K562 (cell line): ENCODE data around the gene FOXJ2. TPM values are rescaled to one million over a fixed set of nuclear protein-coding genes. Genes with fewer than 3 reads are reported as not detected.

Source experiments
- CBX8 ChIP-seq: fragments of 200-600 bp; sonication (generic); IDR thresholded peaks from 2 replicates; pipeline ENCODE4 v1.6.1; 2012; ENCODE audit warnings: borderline replicate concordance, mixed run types, low read depth, mild to moderate bottlenecking, moderate library complexity, mixed read lengths, low read length, control low read depth, inconsistent platforms; ENCODE audit not compliant: poor library complexity, severe bottlenecking; ENCODE audit errors: extremely low read depth
- CHD1 ChIP-seq: fragments of 200-600 bp; sonication (generic); IDR thresholded peaks from one replicate; pipeline ENCODE4 v1.6.1; 2012; ENCODE audit warnings: mild to moderate bottlenecking, moderate library complexity, low read length, inconsistent platforms
- ESRRA ChIP-seq: fragments of 450-650 bp; IDR thresholded peaks from 2 replicates; pipeline ENCODE4 v1.6.1; 2014; ENCODE audit warnings: low read depth, mild to moderate bottlenecking, moderate library complexity, borderline replicate concordance
- SAFB ChIP-seq: fragments of 200-400 bp; formaldehyde crosslinking; IDR thresholded peaks from 2 replicates; pipeline ENCODE4 v1.6.1; 2017; ENCODE audit warnings: low read depth, low read length, borderline replicate concordance
- SRSF9 ChIP-seq: fragments of 200-400 bp; formaldehyde crosslinking; IDR thresholded peaks from 2 replicates; pipeline ENCODE4 v1.6.1; 2017; ENCODE audit warnings: low read depth, low read length, borderline replicate concordance
- YY1 ChIP-seq, 3 experiments: IDR thresholded peaks; 2 replicates each; pipeline ENCODE4 v1.6.1; 2011; ENCODE audit warnings: low read length in 2 of 3, mild to moderate bottlenecking in 2 of 3, moderate library complexity in 2 of 3, borderline replicate concordance in 1 of 3, control low read depth in 1 of 3, low read depth in 1 of 3; ENCODE audit not compliant: insufficient read depth in 3 of 3, insufficient replicate concordance in 2 of 3, control insufficient read depth in 1 of 3, insufficient read length in 1 of 3; ENCODE audit errors: extremely low read depth in 1 of 3
- polyA plus RNA-seq, 8 experiments: library from polyadenylated mRNA; depleted of rRNA in 4 of 8; stranded (reverse) in 5 of 8; unstranded in 3 of 8; fragments of >200 nt; fragmentation: Nextera tagmentation in 2 of 8; fragmentation: Illumina TruSeq in 1 of 8; extraction: Ambion mirVana in 2 of 8; extraction: Trizol in 1 of 8; gene quantifications; 2 replicates each; pipeline versions ENCODE4 v1.2.1 to v1.2.3, GENCODE V29; 2011 to 2014; ENCODE audit warnings: inconsistent platforms in 1 of 8, missing spikeins in 1 of 8
- total RNA-seq, 7 experiments: library from RNA; depleted of rRNA in 6 of 7; stranded (reverse); fragments of >200 nt in 6 of 7; fragmentation: Illumina TruSeq in 2 of 7; extraction: Trizol in 2 of 7; gene quantifications; 2 replicates each; pipeline versions ENCODE4 v1.2.1 to v1.2.3, GENCODE V29; 2011 to 2021; ENCODE audit warnings: low replicate concordance in 1 of 7
- TF ChIP-seq, protein P1 (sequence below): fragments of 250-450 bp; sonication (Bioruptor Pico); IDR thresholded peaks from 2 replicates; pipeline ENCODE4 v1.5.0; 2021; ENCODE audit warnings: mild to moderate bottlenecking, borderline replicate concordance
- TF ChIP-seq, protein P2 (sequence below): sonication (generic); formaldehyde crosslinking; IDR thresholded peaks from 2 replicates; pipeline ENCODE4 v1.9.0; 2022; ENCODE audit warnings: mild to moderate bottlenecking, missing genetic modification reagents
- TF ChIP-seq, protein P3 (sequence below): fragments of 450-650 bp; IDR thresholded peaks from 2 replicates; pipeline ENCODE4 v1.7.0; 2016; ENCODE audit warnings: borderline replicate concordance
- TF ChIP-seq, protein P4 (sequence below): fragments of 450-650 bp; IDR thresholded peaks from 2 replicates; pipeline ENCODE4 v1.6.1; 2016; ENCODE audit warnings: borderline replicate concordance

The FOXJ2 gene
- total and polyA plus RNA-seq, 9 of the 15 experiments (the other 6 are each of a cell fraction or from before 2014, with no cell fraction given): 1.0 to 7.5 (median 2.4) TPM

DNA sequence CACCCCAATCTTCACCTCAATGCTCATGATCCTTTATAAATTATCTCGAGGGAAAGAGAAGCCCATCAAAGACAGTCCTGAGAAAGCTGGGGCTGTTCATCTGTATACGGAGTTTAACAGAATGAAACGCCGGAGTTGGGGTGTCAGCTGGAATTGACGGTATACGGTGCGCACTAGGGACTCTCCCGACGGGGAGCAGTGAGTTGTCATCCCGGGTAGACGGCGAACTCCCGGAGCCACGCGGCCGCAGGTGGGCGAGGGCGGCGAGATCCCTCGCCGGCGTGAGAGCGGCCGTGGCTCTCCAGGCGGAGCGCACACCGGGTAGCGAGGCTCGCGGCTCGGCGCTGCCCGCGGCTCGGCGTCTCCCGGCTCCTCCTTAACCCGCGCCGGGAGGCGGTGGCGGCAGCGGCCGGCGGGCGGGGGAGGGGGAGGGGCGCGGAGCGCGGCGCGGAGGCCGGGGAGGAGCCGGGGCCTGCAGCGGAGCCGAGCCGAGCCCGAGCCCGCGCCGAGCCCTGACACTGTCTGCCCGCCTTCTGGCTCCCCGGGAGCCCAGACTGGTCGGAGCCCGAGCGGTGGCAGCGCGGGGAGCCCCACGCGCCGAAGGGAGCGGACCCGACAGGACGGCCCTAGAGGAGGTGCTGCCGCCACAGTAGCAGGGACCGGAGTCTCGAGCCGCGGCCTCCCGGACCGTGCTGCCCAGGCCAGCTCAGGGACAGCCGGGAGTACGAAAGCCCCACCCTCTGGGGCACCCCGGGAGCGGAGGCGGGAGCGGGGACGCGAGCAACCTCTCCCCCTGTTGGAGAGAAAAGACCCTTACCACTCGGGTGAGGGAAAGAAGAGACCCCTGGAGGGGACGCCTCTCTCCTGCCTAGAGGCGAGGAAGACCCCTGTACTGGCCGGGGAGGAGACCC, at the start of gene FOXJ2 (continued):
- TF ChIP-seq YY1 (IDR thresholded peaks at IDR 0.05; ENCODE audit: borderline replicate concordance in 1 of 3, control insufficient read depth in 1 of 3, extremely low read depth in 1 of 3, insufficient read depth in 3 of 3, insufficient read length in 1 of 3, insufficient replicate concordance in 2 of 3, low read depth in 1 of 3, low read length in 2 of 3): peak in 2 of 3 experiments; percentile 16 to 24
- TF ChIP-seq, protein P1, sequence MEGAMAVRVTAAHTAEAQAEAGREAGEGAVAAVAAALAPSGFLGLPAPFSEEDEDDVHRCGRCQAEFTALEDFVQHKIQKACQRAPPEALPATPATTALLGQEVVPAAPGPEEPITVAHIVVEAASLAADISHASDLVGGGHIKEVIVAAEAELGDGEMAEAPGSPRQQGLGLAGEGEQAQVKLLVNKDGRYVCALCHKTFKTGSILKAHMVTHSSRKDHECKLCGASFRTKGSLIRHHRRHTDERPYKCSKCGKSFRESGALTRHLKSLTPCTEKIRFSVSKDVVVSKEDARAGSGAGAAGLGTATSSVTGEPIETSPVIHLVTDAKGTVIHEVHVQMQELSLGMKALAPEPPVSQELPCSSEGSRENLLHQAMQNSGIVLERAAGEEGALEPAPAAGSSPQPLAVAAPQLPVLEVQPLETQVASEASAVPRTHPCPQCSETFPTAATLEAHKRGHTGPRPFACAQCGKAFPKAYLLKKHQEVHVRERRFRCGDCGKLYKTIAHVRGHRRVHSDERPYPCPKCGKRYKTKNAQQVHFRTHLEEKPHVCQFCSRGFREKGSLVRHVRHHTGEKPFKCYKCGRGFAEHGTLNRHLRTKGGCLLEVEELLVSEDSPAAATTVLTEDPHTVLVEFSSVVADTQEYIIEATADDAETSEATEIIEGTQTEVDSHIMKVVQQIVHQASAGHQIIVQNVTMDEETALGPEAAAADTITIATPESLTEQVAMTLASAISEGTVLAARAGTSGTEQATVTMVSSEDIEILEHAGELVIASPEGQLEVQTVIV (CRISPR knock-in tag): no peak
- TF ChIP-seq, protein P2, sequence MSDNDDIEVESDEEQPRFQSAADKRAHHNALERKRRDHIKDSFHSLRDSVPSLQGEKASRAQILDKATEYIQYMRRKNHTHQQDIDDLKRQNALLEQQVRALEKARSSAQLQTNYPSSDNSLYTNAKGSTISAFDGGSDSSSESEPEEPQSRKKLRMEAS (CRISPR knock-in tag): 0 out of 2 replicates have a peak, but pooled peaks have one; percentile 2
- no peak for TF ChIP-seq SAFB
- TF ChIP-seq SRSF9: no peak
- TF ChIP-seq ESRRA: peak; percentile 29; the same call in 1 of the 2 replicates
- TF ChIP-seq, protein P3, sequence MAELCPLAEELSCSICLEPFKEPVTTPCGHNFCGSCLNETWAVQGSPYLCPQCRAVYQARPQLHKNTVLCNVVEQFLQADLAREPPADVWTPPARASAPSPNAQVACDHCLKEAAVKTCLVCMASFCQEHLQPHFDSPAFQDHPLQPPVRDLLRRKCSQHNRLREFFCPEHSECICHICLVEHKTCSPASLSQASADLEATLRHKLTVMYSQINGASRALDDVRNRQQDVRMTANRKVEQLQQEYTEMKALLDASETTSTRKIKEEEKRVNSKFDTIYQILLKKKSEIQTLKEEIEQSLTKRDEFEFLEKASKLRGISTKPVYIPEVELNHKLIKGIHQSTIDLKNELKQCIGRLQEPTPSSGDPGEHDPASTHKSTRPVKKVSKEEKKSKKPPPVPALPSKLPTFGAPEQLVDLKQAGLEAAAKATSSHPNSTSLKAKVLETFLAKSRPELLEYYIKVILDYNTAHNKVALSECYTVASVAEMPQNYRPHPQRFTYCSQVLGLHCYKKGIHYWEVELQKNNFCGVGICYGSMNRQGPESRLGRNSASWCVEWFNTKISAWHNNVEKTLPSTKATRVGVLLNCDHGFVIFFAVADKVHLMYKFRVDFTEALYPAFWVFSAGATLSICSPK: no peak
- TF ChIP-seq CHD1: peak; percentile 78
- TF ChIP-seq CBX8: no peak
- TF ChIP-seq, protein P4, sequence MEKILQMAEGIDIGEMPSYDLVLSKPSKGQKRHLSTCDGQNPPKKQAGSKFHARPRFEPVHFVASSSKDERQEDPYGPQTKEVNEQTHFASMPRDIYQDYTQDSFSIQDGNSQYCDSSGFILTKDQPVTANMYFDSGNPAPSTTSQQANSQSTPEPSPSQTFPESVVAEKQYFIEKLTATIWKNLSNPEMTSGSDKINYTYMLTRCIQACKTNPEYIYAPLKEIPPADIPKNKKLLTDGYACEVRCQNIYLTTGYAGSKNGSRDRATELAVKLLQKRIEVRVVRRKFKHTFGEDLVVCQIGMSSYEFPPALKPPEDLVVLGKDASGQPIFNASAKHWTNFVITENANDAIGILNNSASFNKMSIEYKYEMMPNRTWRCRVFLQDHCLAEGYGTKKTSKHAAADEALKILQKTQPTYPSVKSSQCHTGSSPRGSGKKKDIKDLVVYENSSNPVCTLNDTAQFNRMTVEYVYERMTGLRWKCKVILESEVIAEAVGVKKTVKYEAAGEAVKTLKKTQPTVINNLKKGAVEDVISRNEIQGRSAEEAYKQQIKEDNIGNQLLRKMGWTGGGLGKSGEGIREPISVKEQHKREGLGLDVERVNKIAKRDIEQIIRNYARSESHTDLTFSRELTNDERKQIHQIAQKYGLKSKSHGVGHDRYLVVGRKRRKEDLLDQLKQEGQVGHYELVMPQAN: peak; percentile 35; the same call in 1 of the 2 replicates
